ENCODE results near the gene PRCP.

PRCP gene

DNA sequence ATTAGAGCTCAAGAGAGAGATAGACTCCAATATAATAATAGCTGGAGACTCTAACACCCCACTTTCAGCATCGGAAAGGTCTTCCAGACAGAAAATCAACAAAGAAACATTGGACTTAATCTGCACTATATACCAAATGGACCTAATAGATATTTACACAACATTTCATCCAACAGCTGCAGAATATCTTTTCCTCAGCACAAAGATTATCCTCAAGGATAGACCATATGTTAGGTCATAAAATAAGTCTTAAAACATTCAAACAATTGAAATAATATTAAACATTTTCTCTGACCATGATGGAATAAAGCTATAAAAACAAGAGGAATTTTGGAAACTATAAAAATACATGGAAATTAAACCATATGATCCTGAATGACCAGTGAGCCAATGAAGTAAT lies 121.5 kb downstream of the PRCP start:
- DNase-seq (ENCODE audit: low read depth) = no peak

DNA sequence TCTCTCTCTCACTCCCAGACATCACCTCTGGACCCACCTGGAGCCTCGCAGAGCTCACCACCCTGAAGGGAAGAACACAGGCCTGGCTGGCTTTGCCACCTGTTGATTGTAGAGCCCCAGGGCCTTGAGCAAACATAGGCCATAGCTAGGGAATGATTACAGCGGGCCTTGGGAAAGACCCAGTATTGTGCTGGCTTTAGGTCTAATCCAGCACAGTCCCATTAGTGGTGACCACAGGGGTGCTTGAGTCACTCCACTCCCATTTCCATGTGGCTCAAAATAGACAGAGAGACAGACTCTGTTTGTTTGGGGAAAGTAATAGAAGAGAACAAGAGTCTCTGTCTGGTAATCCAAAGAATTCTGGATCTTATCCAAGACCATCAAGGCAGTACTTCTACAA lies 123.9 kb downstream of the PRCP start:
- DNase-seq (ENCODE audit: low read depth) = no peak

DNA sequence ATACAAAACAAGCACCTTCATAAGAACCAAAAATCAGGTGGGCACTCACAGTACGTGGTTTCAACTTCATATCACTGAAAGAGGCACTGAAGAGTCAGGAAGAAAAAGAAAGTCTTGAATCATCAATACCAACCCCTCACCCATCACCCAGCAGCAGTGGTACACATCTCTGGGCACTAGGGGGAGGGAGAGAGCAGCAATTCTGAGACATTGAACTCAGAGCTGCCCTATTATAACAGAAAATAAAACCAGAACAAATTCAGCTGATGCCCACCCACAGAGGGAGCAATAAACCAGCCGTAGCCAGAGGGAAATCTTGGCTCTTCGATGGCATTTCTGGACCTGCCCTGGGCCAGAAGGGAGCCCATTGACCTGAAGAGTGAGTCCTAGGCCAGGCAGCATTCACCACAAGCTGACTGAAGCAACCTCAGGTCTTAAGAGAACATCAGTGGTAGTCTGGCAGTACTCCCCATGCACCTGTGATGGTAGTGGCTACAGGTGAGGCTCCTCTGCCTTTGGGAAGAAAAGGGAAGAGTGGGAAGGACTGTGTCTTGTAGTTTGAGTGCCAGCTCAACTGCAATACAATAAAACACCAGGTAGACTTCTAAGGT lies 124.4 kb downstream of the PRCP start:
- DNase-seq (ENCODE audit: low read depth) = no peak

DNA sequence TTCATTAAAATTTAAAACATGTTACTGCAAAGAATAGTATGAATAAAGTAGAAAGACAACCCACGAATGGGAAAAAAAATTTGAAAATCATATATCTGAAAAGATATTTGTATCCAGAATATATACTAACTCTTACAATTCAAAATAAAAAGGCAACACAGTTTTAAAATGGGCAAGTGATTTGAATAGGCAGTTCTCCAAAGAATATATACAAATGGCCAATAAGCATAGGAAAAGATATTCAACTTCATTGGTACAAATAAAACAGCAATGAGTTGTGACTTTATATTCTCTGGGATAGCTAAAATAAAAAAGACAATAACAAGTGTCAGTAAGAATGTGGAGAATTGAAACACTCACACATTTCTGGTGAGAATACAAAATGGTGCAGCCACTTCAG lies 125.0 kb downstream of the PRCP start:
- no peak for DNase-seq (ENCODE audit: low read depth)
